Stimulated activated CD4-positive, alpha-beta T cell treated with anti-CD3 and anti-CD28 coated beads, Interleukin-12 subunit alpha, Interleukin-12 subunit beta, amount 100 ng/mL, for 48 hours (primary cell): ENCODE data around the gene ATP11B.

Source experiments
- DNase-seq, 3 donors: peaks; one replicate each; pipeline ENCODE4 v3.0.0-alpha.2; 2020; ENCODE audit warnings: low read depth in 2 of 3, low spot score in 1 of 3

ATP11B gene

GRCh38 chr3:182792901-182793662, at the start of gene ATP11B:
Gene ATP11B, plus strand, starts transcription at chr3:182793504. Its CDS starts 256 bp downstream, at chr3:182793760.
- peak; percentile 40 to 67 (median 49) for DNase-seq

- no peak for DNase-seq
Observed at GRCh38 chr3:182746959-182747358, 46.3 kb upstream of the ATP11B start.

GRCh38 chr3:182755308-182755707, 38.0 kb upstream of the ATP11B start:
- no peak for DNase-seq

GRCh38 chr3:182755712-182756111, 37.6 kb upstream of the ATP11B start:
- no peak for DNase-seq

GRCh38 chr3:182760576-182761164, 32.6 kb upstream of the ATP11B start:
- DNase-seq, result no peak

GRCh38 chr3:182763896-182764295, 29.4 kb upstream of the ATP11B start:
- DNase-seq, result no peak

- no peak for DNase-seq
Observed at GRCh38 chr3:182765287-182765686, 28.0 kb upstream of the ATP11B start.

GRCh38 chr3:182766099-182766498, 27.2 kb upstream of the ATP11B start:
- no peak for DNase-seq

- no peak for DNase-seq
Observed at GRCh38 chr3:182768413-182768812, 24.9 kb upstream of the ATP11B start.

- no peak for DNase-seq
Observed at GRCh38 chr3:182769673-182770072, 23.6 kb upstream of the ATP11B start.

- no peak for DNase-seq
Observed at GRCh38 chr3:182782149-182782548, 11.2 kb upstream of the ATP11B start.

- DNase-seq, result no peak
Observed at GRCh38 chr3:182783106-182783505, 10.2 kb upstream of the ATP11B start.

- no peak for DNase-seq
Observed at GRCh38 chr3:182784542-182784941, 8.8 kb upstream of the ATP11B start.

GRCh38 chr3:182785142-182785541, 8.2 kb upstream of the ATP11B start:
- no peak for DNase-seq

- no peak for DNase-seq
Observed at GRCh38 chr3:182785756-182786155, 7.5 kb upstream of the ATP11B start.

GRCh38 chr3:182786564-182787196, 6.6 kb upstream of the ATP11B start:
- no peak for DNase-seq

GRCh38 chr3:182787302-182788036, 5.8 kb upstream of the ATP11B start:
- no peak for DNase-seq

GRCh38 chr3:182789371-182789770, 3.9 kb upstream of the ATP11B start:
- DNase-seq, result no peak

- DNase-seq, result no peak
Observed at GRCh38 chr3:182790612-182791011, 2.7 kb upstream of the ATP11B start.

- DNase-seq, result peak; percentile 14 to 26 (median 14)
Observed at GRCh38 chr3:182793663-182794454, 555 bp downstream of the ATP11B start.
